Activated CD4-positive, alpha-beta T cell treated with anti-CD3 and anti-CD28 coated beads, Interleukin-2, amount 10 ng/mL, durations not matched to agents 24 days and 14 days (primary cell): Measurements from ENCODE around the gene RUVBL1. TPM values are rescaled to one million over a fixed set of nuclear protein-coding genes. Genes with fewer than 3 reads are reported as not detected.

Source experiments
- DNase-seq: peaks from one replicate; pipeline ENCODE4 v3.0.0; 2022
- H3K27ac Mint-ChIP-seq: one replicate; pipeline ENCODE4 v1.8.0; 2022; ENCODE audit warnings: mild to moderate bottlenecking, mixed read lengths
- H3K27me3 Mint-ChIP-seq: one replicate; pipeline ENCODE4 v1.8.0; 2022; ENCODE audit warnings: mixed read lengths
- H3K36me3 Mint-ChIP-seq: one replicate; pipeline ENCODE4 v1.8.0; 2022; ENCODE audit warnings: low read depth, mild to moderate bottlenecking, mixed read lengths
- H3K4me1 Mint-ChIP-seq: one replicate; pipeline ENCODE4 v1.8.0; 2021; ENCODE audit warnings: mixed read lengths
- H3K4me3 Mint-ChIP-seq: one replicate; pipeline ENCODE4 v1.8.0; 2022; ENCODE audit warnings: mild to moderate bottlenecking, moderate library complexity, mixed read lengths
- H3K9me3 Mint-ChIP-seq: one replicate; pipeline ENCODE4 v1.8.0; 2021; ENCODE audit warnings: mixed read lengths
- intact Hi-C: fragments of 100-400 bp; cut with micrococcal nuclease; formaldehyde crosslinking; loops from one replicate; pipeline ENCODE4 v1.15.1; 2023
- total RNA-seq: library from RNA; stranded (reverse); gene quantifications from 2 replicates; pipeline ENCODE4 v1.2.3, GENCODE V29; 2022

Gene RUVBL1
- total RNA-seq, 1 donor from 2014 or later: 150 TPM

DNA sequence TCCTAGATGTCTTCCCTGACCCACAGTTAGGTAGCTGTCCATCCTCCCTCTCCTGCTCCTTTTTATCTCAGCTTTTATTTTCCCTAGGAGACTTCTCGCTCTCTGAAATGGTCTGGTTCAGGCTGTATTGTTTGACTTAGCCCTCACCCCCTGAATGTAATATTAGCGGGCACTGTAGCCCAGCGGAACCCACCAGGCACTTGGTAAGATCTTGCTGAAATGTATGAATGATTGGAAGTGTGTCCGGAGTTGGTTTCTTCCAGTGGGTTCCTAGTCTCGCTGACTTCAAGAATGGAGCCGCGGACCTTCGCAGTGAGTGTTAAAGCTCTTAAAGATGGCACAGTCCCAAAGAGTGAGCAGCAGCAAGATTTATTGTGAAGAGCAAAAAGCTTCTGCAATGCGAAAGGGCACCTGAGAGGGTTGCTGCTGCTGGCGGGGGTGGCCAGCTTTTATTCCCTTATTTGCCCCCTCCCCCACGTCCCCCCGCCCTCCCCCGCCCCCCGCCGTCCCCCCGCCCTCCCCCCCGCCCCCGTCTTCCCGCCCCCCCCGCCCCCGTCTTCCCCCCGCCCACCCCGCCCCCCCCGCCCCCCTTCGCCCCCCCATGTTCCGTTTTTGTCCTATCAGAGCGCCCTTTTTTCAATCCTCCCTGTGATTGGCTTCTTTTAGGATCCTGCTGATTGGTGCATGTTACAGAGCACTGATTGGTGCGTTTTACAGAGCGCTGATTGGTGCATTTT lies 29.0 kb upstream of the RUVBL1 start:
- peaks cover 17% of the 10 kb centered on the region for H3K4me1 Mint-ChIP-seq
- peak overlapping the region; percentile 89 for H3K4me3 Mint-ChIP-seq
- H3K9me3 Mint-ChIP-seq: peaks cover 4% of the 10 kb centered on the region
- peak overlapping the region; percentile 95 for H3K27ac Mint-ChIP-seq
- H3K27me3 Mint-ChIP-seq: no peaks in the 10 kb centered on the region
- intact Hi-C loops: loop anchor here (1.0 to 2.0 kb wide), 3 partner anchors 29 to 480 kb away; partner anchors contain the start of genes ABTB1, RUVBL1 and SEC61A1
- H3K36me3 Mint-ChIP-seq: peaks cover 22% of the 10 kb centered on the region
- DNase-seq: no peak

- peaks cover 14% of the 10 kb centered on the region for H3K36me3 Mint-ChIP-seq
- peaks cover 17% of the 10 kb centered on the region for H3K4me1 Mint-ChIP-seq
- DNase-seq: no peak
- H3K27me3 Mint-ChIP-seq: no peaks in the 10 kb centered on the region
- peaks cover 4% of the 10 kb centered on the region for H3K9me3 Mint-ChIP-seq
- intact Hi-C loops: loop anchor here (2.0 kb wide), 1 partner anchor 479 kb away; the partner anchor contains the start of gene ABTB1
- no peak overlapping the region for H3K4me3 Mint-ChIP-seq
- H3K27ac Mint-ChIP-seq: no peak overlapping the region
Measured at GRCh38 chr3:128151758-128152274, 28.2 kb upstream of the RUVBL1 start.

DNA sequence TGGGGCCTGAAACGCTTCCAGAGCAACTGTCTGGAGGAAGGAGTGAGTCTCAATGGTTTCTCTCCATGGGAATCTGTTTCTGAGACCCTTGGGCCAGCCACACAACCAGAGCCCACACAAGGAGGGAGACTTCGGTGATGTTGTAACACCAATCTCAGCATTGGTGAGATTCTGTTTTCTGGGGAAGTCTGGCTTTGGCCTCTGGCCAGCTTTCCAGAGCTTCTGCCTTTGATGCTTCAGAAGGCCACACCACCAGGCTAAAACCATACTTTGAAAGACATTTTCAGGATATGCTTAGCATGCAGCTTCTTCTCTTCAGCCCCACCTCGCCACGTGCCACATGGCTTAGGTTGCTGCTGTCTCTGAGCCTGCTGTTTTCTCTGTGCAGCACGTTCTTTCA lies 26.0 kb upstream of the RUVBL1 start:
- intact Hi-C loops: no loop called here
- no peak for DNase-seq
- Mint-ChIP-seq H3K36me3 (peaks cover 3% of the 10 kb centered on the region), H3K4me3 (no peak overlapping the region), H3K9me3 (peaks cover 4% of the 10 kb centered on the region), H3K27me3 (peaks cover 3% of the 10 kb centered on the region), H3K4me1 (peaks cover 12% of the 10 kb centered on the region), H3K27ac (no peak overlapping the region)

DNA sequence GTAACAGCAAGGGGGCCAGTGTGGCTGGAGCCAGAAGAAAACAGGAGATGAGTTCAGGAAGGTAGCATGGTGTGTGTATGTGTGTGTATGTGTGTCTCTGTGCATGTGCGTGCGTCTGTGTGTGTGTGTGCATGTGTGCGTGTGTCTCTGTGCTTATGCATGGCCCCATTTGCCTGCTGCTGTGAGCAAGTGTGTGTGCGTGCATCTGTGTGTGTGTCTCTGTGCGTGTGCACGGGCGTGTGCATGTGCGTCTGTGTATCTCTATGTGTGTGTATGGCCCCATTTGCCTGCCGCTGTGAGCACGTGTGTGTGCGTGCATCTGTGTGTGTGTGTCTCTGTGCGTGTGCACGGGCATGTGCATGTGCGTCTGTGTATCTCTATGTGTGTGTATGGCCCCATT lies 22.6 kb upstream of the RUVBL1 start:
- no peak overlapping the region for H3K4me3 Mint-ChIP-seq
- no peaks in the 10 kb centered on the region for H3K9me3 Mint-ChIP-seq
- H3K4me1 Mint-ChIP-seq: no peaks in the 10 kb centered on the region
- intact Hi-C loops: no loop called here
- H3K27me3 Mint-ChIP-seq: peaks cover 5% of the 10 kb centered on the region
- peaks cover 2% of the 10 kb centered on the region for H3K36me3 Mint-ChIP-seq
- no peak overlapping the region for H3K27ac Mint-ChIP-seq
- no peak for DNase-seq

DNA sequence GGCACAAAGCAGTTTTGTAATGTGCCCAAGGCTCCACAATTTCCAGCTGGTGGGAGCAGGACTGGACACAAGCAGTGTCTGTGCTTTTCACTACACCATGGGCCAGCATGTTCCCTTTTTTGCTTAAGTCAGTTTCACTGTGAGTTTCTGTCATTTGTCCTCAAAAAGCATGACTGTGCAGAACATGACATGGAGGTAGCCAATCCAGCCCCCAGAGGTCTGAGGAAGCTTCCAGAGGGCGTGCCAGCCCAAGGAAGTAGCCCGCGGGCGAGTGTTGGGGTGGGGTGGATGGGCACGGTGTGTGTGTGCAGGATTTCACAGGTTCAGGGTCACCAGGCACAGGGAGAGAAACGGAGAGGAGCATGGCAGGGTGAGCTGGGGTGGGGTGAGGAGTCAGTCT lies 21.7 kb upstream of the RUVBL1 start:
- Mint-ChIP-seq H3K4me1 (no peaks in the 10 kb centered on the region), H3K27ac (no peak overlapping the region), H3K36me3 (peaks cover 2% of the 10 kb centered on the region), H3K4me3 (no peak overlapping the region), H3K27me3 (peaks cover 7% of the 10 kb centered on the region), H3K9me3 (no peaks in the 10 kb centered on the region)
- no peak for DNase-seq
- intact Hi-C loops: no loop called here

DNA sequence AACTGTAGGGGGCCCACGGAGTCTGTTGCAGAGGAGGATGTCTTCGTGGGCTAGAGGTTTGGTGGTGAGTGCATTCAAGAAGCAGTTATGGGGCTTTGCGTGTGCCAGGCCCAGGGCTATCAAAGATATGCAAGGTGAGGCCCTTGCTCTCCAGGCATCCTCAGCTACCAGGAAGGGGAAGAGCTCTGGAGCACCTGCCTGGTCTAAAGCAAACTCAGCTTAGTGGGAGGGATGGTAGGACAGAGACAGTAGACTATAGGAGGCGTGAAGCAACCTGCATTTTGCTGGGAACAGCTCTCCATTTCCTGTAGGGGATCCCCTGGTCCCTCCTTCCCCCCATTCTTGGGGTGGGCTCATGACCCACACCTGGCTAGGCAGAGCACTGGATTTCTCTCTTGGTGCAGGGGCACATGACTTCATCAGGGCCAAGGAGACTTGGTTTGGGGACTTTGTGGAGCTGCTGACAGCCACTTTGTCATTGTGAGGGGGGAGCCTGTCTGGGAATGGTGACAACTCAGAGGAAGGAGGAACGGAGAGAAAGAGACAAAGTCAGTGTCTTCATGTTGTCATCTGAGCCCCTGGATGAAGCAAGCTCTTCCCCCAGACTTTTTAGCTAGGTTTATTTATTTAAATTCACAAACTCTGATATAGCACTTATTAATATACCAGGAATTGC lies 21.0 kb upstream of the RUVBL1 start:
- no peak overlapping the region for H3K4me3 Mint-ChIP-seq
- H3K9me3 Mint-ChIP-seq: no peaks in the 10 kb centered on the region
- intact Hi-C loops: no loop called here
- no peak overlapping the region for H3K27ac Mint-ChIP-seq
- H3K4me1 Mint-ChIP-seq: no peaks in the 10 kb centered on the region
- no peak for DNase-seq
- H3K36me3 Mint-ChIP-seq: peaks cover 2% of the 10 kb centered on the region
- H3K27me3 Mint-ChIP-seq: peaks cover 8% of the 10 kb centered on the region

DNA sequence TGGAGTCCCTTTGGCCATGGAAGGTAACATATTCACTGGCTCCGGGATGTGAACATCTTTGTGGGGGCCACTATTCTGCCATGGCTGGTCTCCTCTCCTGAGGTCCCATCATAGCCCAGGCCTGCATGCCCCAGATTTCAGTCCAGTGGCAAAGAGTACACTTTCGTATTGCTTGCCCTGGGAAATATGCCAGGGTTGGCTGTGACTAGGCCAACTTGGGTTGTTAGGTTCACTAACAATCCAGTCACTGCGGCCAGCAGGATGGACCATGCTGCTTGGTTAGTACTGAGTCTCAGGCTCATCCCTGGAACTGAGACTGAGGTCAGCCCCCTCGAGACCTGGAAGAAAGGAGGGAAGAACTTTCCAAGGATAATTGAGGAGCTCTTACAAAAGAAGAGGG lies 19.9 kb upstream of the RUVBL1 start:
- H3K9me3 Mint-ChIP-seq: no peaks in the 10 kb centered on the region
- no peaks in the 10 kb centered on the region for H3K4me1 Mint-ChIP-seq
- no peak overlapping the region for H3K27ac Mint-ChIP-seq
- DNase-seq: no peak
- intact Hi-C loops: no loop called here
- H3K27me3 Mint-ChIP-seq: peaks cover 17% of the 10 kb centered on the region
- H3K4me3 Mint-ChIP-seq: no peak overlapping the region
- peaks cover 2% of the 10 kb centered on the region for H3K36me3 Mint-ChIP-seq

- no peak overlapping the region for H3K4me3 Mint-ChIP-seq
- no peaks in the 10 kb centered on the region for H3K4me1 Mint-ChIP-seq
- intact Hi-C loops: loop anchor here (1.0 kb wide), 1 partner anchor 38 kb away; no protein-coding TSS in a partner anchor
- H3K9me3 Mint-ChIP-seq: no peaks in the 10 kb centered on the region
- H3K27ac Mint-ChIP-seq: no peak overlapping the region
- H3K36me3 Mint-ChIP-seq: no peaks in the 10 kb centered on the region
- DNase-seq: peak; percentile 83
- peaks cover 29% of the 10 kb centered on the region for H3K27me3 Mint-ChIP-seq
Measured at GRCh38 chr3:128133273-128133883, 9.8 kb upstream of the RUVBL1 start.

DNA sequence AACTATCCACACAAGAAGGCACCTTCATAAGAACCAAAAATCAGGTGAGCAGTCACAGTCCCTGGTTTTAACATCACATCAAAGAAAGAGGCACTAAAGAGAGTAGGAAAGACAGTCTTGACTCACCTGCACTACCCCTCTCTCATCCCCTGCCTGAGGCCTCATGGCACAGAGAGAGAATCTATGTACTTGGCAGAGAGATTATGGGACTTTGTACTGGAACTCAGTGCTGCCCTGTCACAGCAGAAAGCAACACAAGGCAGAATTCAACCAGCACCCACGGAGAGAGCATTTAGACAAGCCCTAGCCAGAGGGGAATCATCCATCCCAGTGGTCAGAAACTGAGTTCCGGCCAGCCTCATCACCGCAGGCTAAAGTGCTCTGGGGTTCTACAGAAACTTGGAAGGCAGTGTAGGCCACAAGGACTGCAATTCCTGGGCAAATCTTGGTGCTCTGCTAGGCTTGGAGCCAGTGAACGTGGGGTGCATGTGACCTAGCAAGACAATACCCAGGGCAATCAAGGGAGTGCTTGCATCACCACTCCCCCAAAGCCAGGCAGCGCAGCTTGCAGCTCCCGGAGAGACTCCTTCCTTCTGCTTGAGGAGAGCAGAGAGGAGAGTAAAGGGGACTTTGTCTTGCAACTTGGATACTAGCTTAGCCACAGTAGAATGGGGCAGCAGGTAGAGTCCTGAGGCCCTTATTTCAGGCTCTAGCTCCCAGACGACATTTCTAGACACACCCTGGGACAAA lies 8.5 kb upstream of the RUVBL1 start:
- no peaks in the 10 kb centered on the region for H3K9me3 Mint-ChIP-seq
- H3K36me3 Mint-ChIP-seq: no peaks in the 10 kb centered on the region
- H3K27ac Mint-ChIP-seq: no peak overlapping the region
- no peaks in the 10 kb centered on the region for H3K4me1 Mint-ChIP-seq
- intact Hi-C loops: no loop called here
- no peak overlapping the region for H3K4me3 Mint-ChIP-seq
- peaks cover 19% of the 10 kb centered on the region for H3K27me3 Mint-ChIP-seq
- no peak for DNase-seq

GRCh38 chr3:128128251-128128650 lies 4.6 kb upstream of the RUVBL1 start:
- Mint-ChIP-seq H3K27me3 (peaks cover 2% of the 10 kb centered on the region), H3K4me1 (peaks cover 9% of the 10 kb centered on the region), H3K9me3 (peaks cover 8% of the 10 kb centered on the region), H3K36me3 (peaks cover 2% of the 10 kb centered on the region), H3K4me3 (no peak overlapping the region), H3K27ac (no peak overlapping the region)
- DNase-seq: no peak
- intact Hi-C loops: no loop called here

DNA sequence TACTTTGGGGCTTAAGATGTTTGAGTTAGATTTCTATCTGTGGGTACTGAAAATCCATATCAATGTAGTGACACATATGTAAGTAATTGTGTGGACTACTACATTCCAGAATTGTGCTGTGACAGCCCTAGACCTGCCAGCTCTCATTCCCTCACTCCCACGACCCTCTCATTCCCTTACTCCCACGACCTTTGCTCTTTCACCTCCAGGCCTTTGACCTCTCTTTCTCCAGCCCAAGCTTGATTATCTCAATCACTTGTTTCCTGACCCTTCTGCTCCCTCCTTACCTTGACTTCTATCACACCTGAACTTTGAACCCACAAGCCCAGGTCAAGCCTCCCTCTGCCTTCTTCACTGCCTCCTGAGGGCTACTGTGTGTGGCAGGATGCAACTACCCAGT lies 3.6 kb upstream of the RUVBL1 start:
- intact Hi-C loops: no loop called here
- H3K4me1 Mint-ChIP-seq: peaks cover 9% of the 10 kb centered on the region
- H3K9me3 Mint-ChIP-seq: peaks cover 8% of the 10 kb centered on the region
- DNase-seq: no peak
- H3K4me3 Mint-ChIP-seq: no peak overlapping the region
- no peak overlapping the region for H3K27ac Mint-ChIP-seq
- peaks cover 2% of the 10 kb centered on the region for H3K36me3 Mint-ChIP-seq
- peaks cover 2% of the 10 kb centered on the region for H3K27me3 Mint-ChIP-seq

- H3K36me3 Mint-ChIP-seq: peaks cover 24% of the 10 kb centered on the region
- H3K27me3 Mint-ChIP-seq: no peaks in the 10 kb centered on the region
- H3K27ac Mint-ChIP-seq: peak overlapping the region; percentile 97
- peaks cover 8% of the 10 kb centered on the region for H3K9me3 Mint-ChIP-seq
- no peak for DNase-seq
- intact Hi-C loops: loop anchor here (1.0 to 5.0 kb wide), 4 partner anchors 30 to 531 kb away; partner anchors contain the start of genes EEFSEC, SEC61A1 and TPRA1
- peak overlapping the region; percentile 99 for H3K4me3 Mint-ChIP-seq
- H3K4me1 Mint-ChIP-seq: peaks cover 25% of the 10 kb centered on the region
Measured at GRCh38 chr3:128123156-128123537, 465 bp downstream of the RUVBL1 start.

GRCh38 chr3:128122013-128122412 lies 1.6 kb downstream of the RUVBL1 start:
- Mint-ChIP-seq H3K36me3 (peaks cover 31% of the 10 kb centered on the region), H3K9me3 (peaks cover 8% of the 10 kb centered on the region), H3K4me1 (peaks cover 31% of the 10 kb centered on the region), H3K4me3 (peak overlapping the region; percentile 99), H3K27ac (peak overlapping the region; percentile 26), H3K27me3 (no peaks in the 10 kb centered on the region)
- no peak for DNase-seq
- intact Hi-C loops: loop anchor here (2.0 to 5.0 kb wide), 2 partner anchors 69 to 530 kb away; partner anchors contain the start of genes SEC61A1 and TPRA1
